ENCODE results near the gene IGF2.

Gene IGF2

GRCh38 chr11:2140411-2141400, 1.5 kb upstream of the IGF2 start:
- TF ChIP-seq, protein P1, sequence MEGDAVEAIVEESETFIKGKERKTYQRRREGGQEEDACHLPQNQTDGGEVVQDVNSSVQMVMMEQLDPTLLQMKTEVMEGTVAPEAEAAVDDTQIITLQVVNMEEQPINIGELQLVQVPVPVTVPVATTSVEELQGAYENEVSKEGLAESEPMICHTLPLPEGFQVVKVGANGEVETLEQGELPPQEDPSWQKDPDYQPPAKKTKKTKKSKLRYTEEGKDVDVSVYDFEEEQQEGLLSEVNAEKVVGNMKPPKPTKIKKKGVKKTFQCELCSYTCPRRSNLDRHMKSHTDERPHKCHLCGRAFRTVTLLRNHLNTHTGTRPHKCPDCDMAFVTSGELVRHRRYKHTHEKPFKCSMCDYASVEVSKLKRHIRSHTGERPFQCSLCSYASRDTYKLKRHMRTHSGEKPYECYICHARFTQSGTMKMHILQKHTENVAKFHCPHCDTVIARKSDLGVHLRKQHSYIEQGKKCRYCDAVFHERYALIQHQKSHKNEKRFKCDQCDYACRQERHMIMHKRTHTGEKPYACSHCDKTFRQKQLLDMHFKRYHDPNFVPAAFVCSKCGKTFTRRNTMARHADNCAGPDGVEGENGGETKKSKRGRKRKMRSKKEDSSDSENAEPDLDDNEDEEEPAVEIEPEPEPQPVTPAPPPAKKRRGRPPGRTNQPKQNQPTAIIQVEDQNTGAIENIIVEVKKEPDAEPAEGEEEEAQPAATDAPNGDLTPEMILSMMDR (IDR thresholded peaks at IDR 0.05; ENCODE audit: low read depth, low read length, missing control alignments), result no peak
- H3K4me3 ChIP-seq (ENCODE audit: low read depth, low read length), result no peak overlapping the region
- no peak for DNase-seq (ENCODE audit: low read depth)

DNA sequence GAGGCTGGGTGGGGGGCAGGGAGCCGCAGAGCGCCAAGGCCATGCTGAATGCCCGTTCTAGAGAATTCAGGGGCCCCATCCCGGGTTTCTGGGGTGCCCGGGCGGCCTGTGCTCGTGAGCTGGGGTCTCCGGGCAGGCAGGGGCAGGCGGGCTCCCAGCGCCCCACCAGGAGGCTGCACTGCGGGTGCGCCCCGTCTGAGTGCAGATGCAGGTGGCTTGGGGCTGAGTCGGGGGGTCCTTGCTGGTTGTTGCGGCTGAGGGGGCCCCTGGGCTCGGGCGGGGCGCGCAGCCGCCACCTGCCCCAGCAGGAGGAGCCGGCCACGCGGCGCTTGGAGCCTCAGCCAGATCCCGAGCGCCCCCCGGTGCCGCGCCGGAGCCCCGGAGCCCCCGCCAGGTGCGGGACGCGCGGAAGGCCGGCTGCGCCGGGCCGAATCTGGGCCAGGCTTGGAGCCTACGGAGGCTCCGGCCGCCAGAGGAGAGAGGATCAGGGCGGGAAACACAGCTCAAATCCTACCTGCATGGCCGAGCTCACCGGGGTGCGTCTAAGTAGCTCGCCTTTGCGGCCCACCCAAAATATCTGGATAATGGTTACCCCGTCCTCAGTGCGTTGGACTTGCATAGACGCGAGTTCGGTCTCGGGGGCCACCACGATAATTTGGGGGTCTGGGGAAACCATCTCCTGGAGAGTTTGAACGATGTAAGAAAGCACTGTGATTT, 590 bp upstream of the IGF2 start:
- H3K4me3 ChIP-seq (ENCODE audit: low read depth, low read length), result no peak overlapping the region
- TF ChIP-seq, protein P1 (IDR thresholded peaks at IDR 0.05; ENCODE audit: low read depth, low read length, missing control alignments), result no peak
- no peak for DNase-seq (ENCODE audit: low read depth)

GRCh38 chr11:2138431-2139122, 612 bp downstream of the IGF2 start:
- no peak for DNase-seq (ENCODE audit: low read depth)

DNA sequence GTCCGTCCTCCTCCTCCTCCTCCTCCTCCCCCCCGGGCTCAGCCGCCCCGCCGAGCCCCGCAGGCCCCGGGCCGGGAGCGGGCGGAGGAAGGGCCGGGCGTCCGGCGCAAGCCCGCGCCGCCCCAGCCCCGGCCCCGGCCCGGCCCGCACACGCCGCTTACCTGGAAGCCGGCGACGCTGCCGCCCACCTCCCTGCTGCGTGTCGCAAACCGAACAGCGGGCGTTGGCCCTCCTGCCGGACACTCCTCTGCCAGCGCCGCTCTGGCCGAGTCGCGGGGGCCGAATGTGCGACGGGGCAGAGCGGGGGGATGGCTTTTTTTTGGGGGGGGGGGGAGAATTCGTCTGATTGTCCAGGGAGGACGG, 1.1 kb downstream of the IGF2 start:
- TF ChIP-seq, protein P1 (IDR thresholded peaks at IDR 0.05; ENCODE audit: low read depth, low read length, missing control alignments), result no peak
- no peak for DNase-seq (ENCODE audit: low read depth)
- no peak overlapping the region for H3K4me3 ChIP-seq (ENCODE audit: low read depth, low read length)

More at GRCh38 chr11:2138431-2139122, 612 bp downstream of the IGF2 start:
- TF ChIP-seq, protein P1 (IDR thresholded peaks at IDR 0.05; ENCODE audit: low read depth, low read length, missing control alignments), result no peak
- H3K4me3 ChIP-seq (ENCODE audit: low read depth, low read length), result no peak overlapping the region

DNA sequence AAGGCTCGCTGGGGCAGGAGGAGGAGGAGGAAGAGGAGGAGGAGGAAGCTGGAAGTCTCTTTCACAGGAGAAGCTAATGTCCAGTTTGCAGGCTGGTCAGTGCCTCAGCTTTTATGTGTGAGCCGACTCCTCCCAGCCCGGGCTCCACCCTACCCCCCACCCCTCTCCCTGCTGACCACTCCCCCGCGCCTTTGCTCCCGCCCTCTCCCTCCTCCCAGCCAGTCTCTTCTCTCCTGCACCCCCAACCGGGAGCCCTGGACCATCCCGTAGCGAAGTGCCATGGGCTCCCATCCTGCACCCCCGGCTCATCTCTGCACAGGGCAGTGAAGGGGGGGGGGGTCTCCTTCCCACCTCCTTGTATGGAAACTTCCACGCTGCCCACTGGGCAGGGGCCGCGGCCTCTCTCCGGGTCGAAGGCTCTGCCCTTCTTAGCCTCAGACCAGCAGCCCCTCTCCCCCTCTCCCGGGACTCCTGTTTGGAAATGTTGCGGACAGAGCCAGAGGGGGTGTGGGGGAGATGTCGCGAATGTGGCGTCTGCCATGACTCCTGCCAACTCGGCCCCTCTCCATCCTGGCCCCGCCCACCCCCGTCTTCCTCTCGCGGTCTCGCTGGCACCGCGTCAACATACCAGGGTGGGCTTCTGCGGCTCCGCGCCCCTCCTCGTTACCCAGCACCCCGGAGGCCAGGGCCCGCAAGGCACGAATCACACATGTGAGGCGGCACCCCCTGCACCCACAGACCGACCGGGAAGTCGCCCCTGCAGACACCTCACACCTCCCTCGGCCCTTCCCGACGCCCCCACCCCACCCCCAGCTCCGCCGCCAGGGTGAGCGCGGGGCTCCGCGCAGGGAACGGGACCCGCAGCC, 1.8 kb downstream of the IGF2 start:
- TF ChIP-seq, protein P1 (IDR thresholded peaks at IDR 0.05; ENCODE audit: low read depth, low read length, missing control alignments), result no peak
- H3K4me3 ChIP-seq (ENCODE audit: low read depth, low read length), result no peak overlapping the region
- no peak for DNase-seq (ENCODE audit: low read depth)

DNA sequence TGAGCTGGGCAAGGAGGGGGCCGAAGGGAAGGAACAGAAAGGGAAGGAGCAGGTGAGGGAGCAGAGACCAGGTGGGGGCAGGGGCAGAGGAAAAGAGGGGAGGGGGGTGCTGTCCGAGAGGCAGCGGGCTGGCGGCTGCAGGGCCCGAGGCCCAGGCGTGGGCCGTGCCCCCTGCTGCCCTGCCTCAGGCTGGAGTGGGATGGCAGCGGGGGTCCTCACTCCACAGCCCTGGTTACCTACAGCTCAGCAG, 2.3 kb downstream of the IGF2 start:
- DNase-seq (ENCODE audit: low read depth), result no peak
- no peak overlapping the region for H3K4me3 ChIP-seq (ENCODE audit: low read depth, low read length)
- TF ChIP-seq, protein P1 (IDR thresholded peaks at IDR 0.05; ENCODE audit: low read depth, low read length, missing control alignments), result no peak
